GM23338 (cell line): ENCODE results near the gene KRTAP9-6. TPM values are rescaled to one million over a fixed set of nuclear protein-coding genes. Genes with fewer than 3 reads are reported as not detected.

Experiments
- ATAC-seq: fragments of 200-7000 bp; cut with Tn5 transposase; 3 replicates; pipeline ENCODE4 v1.9.1; 2020
- DNase-seq: peaks from one replicate; pipeline ENCODE4 v3.0.0-alpha.2; 2015; ENCODE audit warnings: low spot score
- H2AFZ ChIP-seq: fragments of 200-600 bp; sonication (generic); 2 replicates; pipeline ENCODE4 v1.8.0; 2016; ENCODE audit warnings: antibody characterized with exemption, mild to moderate bottlenecking, moderate library complexity
- H3F3A ChIP-seq: fragments of 200-600 bp; sonication (generic); replicated peaks from 2 replicates; pipeline ENCODE4 v1.8.0; 2017; ENCODE audit warnings: antibody characterized with exemption, mixed run types, low read depth
- H3K27ac ChIP-seq: fragments of 200-600 bp; sonication (generic); 2 replicates; pipeline ENCODE4 v1.6.1; 2016; ENCODE audit warnings: low read depth
- H3K27me3 ChIP-seq: fragments of 200-600 bp; sonication (generic); 2 replicates; pipeline ENCODE4 v1.8.0; 2016; ENCODE audit warnings: mild to moderate bottlenecking, mixed run types, moderate library complexity; ENCODE audit not compliant: insufficient read depth
- H3K36me3 ChIP-seq: fragments of 200-600 bp; sonication (generic); 2 replicates; pipeline ENCODE4 v1.8.0; 2016; ENCODE audit warnings: mild to moderate bottlenecking; ENCODE audit not compliant: insufficient read depth
- H3K4me1 ChIP-seq: fragments of 200-600 bp; sonication (generic); 2 replicates; pipeline ENCODE4 v1.8.0; 2016; ENCODE audit warnings: mild to moderate bottlenecking, moderate library complexity; ENCODE audit not compliant: insufficient read depth
- H3K4me2 ChIP-seq: fragments of 200-600 bp; sonication (generic); 2 replicates; pipeline ENCODE4 v1.7.1; 2017; ENCODE audit warnings: mixed run types
- H3K4me3 ChIP-seq: fragments of 200-600 bp; sonication (generic); 2 replicates; pipeline ENCODE4 v1.6.1; 2016; ENCODE audit warnings: mixed run types
- H3K79me2 ChIP-seq: fragments of 200-600 bp; sonication (generic); replicated peaks from 2 replicates; pipeline ENCODE4 v1.8.0; 2017; ENCODE audit warnings: mild to moderate bottlenecking; ENCODE audit not compliant: insufficient read depth
- H3K9me2 ChIP-seq: fragments of 200-600 bp; sonication (generic); 2 replicates; pipeline ENCODE4 v1.8.0; 2017; ENCODE audit not compliant: insufficient read depth
- H4K20me1 ChIP-seq: fragments of 200-600 bp; sonication (generic); replicated peaks from 2 replicates; pipeline ENCODE4 v1.8.0; 2017; ENCODE audit warnings: mild to moderate bottlenecking; ENCODE audit not compliant: insufficient read depth
- H3K27ac Mint-ChIP-seq: 2 replicates; pipeline ENCODE4 v1.8.0; 2020; ENCODE audit warnings: inconsistent platforms, mild to moderate bottlenecking, moderate library complexity, mixed read lengths
- H3K27me3 Mint-ChIP-seq: 3 replicates; pipeline ENCODE4 v1.8.0; 2022; ENCODE audit warnings: low read depth, mild to moderate bottlenecking, moderate library complexity, mixed read lengths, inconsistent platforms; ENCODE audit not compliant: insufficient read depth, poor library complexity
- H3K36me3 Mint-ChIP-seq: 3 replicates; pipeline ENCODE4 v1.8.0; 2021; ENCODE audit warnings: low read depth, mild to moderate bottlenecking, inconsistent platforms, moderate library complexity, mixed read lengths
- H3K4me1 Mint-ChIP-seq: 3 replicates; pipeline ENCODE4 v1.8.0; 2020; ENCODE audit warnings: mild to moderate bottlenecking, inconsistent platforms, mixed read lengths
- H3K4me3 Mint-ChIP-seq: 3 replicates; pipeline ENCODE4 v1.8.0; 2021; ENCODE audit warnings: moderate library complexity, mild to moderate bottlenecking, inconsistent platforms, mixed read lengths
- H3K9me3 Mint-ChIP-seq: 3 replicates; pipeline ENCODE4 v1.8.0; 2020; ENCODE audit warnings: moderate library complexity, mild to moderate bottlenecking, inconsistent platforms, mixed read lengths
- CREB1 ChIP-seq: fragments of 250-450 bp; sonication (Bioruptor Pico); IDR thresholded peaks from 2 replicates; pipeline ENCODE4 v1.5.0; 2020; ENCODE audit warnings: low read depth, mild to moderate bottlenecking, moderate library complexity
- EZH2phosphoT487 ChIP-seq: fragments of 200-600 bp; sonication (generic); IDR thresholded peaks from one replicate; pipeline ENCODE4 v1.8.1; 2018; ENCODE audit warnings: antibody characterized with exemption; ENCODE audit not compliant: unreplicated experiment
- JUNB ChIP-seq: IDR thresholded peaks from one replicate; pipeline ENCODE4 v1.6.1; 2016; ENCODE audit warnings: antibody characterized with exemption; ENCODE audit not compliant: unreplicated experiment
- NANOG ChIP-seq: IDR thresholded peaks from 2 replicates; pipeline ENCODE4 v1.6.1; 2016; ENCODE audit warnings: antibody characterized with exemption, borderline replicate concordance
- POLR2AphosphoS5 ChIP-seq: IDR thresholded peaks from 2 replicates; pipeline ENCODE4 v1.6.1; 2016; ENCODE audit warnings: antibody characterized with exemption, low read depth
- ZNF114 ChIP-seq: fragments of 250-450 bp; sonication (Bioruptor Pico); IDR thresholded peaks from 2 replicates; pipeline ENCODE4 v1.5.0; 2020; ENCODE audit warnings: mild to moderate bottlenecking, moderate library complexity
- long read RNA-seq: library from polyadenylated mRNA; unstranded; transcript quantifications from one replicate; pipeline ENCODE4 v2.0.0, GENCODE V29; 2020; ENCODE audit not compliant: unreplicated experiment
- polyA plus RNA-seq: library from polyadenylated mRNA; unstranded; fragments of >200 nt; fragmentation: Nextera tagmentation; extraction: Ambion mirVana; gene quantifications from 2 replicates; pipeline ENCODE4 v1.2.1, GENCODE V29; 2016
- total RNA-seq: library from RNA; depleted of rRNA; stranded (reverse); fragments of >200 nt; shearing (Covaris generic); gene quantifications from 2 replicates; pipeline ENCODE4 v1.2.3, GENCODE V29; 2014; rRNA removed
- TF ChIP-seq, protein P1 (sequence below), 2 experiments: fragments of 200-600 bp in 1 of 2; sonication (generic) in 1 of 2; conservative IDR thresholded peaks; 2 replicates each; pipeline versions ENCODE4 v1.5.1 to v1.6.1; 2016 to 2017; ENCODE audit warnings: antibody characterized with exemption in 2 of 2, low read depth in 2 of 2, mild to moderate bottlenecking in 2 of 2, moderate library complexity in 1 of 2
- TF ChIP-seq, protein P2 (sequence below): fragments of 250-450 bp; sonication (Bioruptor Pico); IDR thresholded peaks from 2 replicates; pipeline ENCODE4 v1.5.0; 2020; ENCODE audit warnings: mild to moderate bottlenecking, moderate library complexity

KRTAP9-6 gene, protein sequence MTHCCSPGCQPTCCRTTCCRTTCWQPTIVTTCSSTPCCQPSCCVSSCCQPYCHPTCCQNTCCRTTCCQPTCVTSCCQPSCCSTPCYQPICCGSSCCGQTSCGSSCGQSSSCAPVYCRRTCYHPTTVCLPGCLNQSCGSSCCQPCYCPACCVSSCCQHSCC
- total RNA-seq (not detected in 2 replicates), polyA plus RNA-seq (not detected in 2 replicates)
- long read RNA-seq = 0 reads

DNA sequence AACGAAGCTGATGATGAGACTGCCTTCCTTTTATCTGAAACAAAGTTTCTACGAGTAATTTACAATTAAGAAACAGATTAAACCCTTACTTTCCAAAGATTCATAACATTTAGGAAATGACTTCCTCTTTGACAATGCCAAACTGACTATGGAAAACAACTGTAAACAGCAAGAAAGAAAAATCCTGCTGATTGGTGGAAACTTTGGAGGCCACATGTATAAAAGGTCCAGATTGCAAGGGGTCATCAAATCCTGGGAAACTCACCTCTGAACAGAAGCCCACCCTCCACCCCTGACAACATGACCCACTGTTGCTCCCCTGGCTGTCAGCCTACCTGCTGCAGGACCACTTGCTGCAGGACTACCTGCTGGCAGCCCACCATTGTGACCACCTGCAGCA, at the start of gene KRTAP9-6:
TSS of gene KRTAP9-6 (plus strand) at position 301 of the 400 bp plus-strand sequence. CDS start at position 301, 0 bp downstream.
- no peaks in the 10 kb centered on the region; the same call in 1 of the 2 replicates for H3K9me2 ChIP-seq
- H3K9me3 Mint-ChIP-seq = no peaks in the 10 kb centered on the region; the same call in 2 of the 3 replicates
- H3K4me1 Mint-ChIP-seq = no peaks in the 10 kb centered on the region
- no peak within 1 kb of the TSS for H3K4me2 ChIP-seq
- H3K4me1 ChIP-seq = no peaks in the 10 kb centered on the region
- H3K27me3 ChIP-seq = no peaks in the 10 kb centered on the region
- no peak within 1 kb of the TSS for H3K4me3 Mint-ChIP-seq
- H3K79me2 ChIP-seq = no peaks in the 10 kb centered on the region
- no peak for TF ChIP-seq EZH2phosphoT487
- TF ChIP-seq, protein P1, sequence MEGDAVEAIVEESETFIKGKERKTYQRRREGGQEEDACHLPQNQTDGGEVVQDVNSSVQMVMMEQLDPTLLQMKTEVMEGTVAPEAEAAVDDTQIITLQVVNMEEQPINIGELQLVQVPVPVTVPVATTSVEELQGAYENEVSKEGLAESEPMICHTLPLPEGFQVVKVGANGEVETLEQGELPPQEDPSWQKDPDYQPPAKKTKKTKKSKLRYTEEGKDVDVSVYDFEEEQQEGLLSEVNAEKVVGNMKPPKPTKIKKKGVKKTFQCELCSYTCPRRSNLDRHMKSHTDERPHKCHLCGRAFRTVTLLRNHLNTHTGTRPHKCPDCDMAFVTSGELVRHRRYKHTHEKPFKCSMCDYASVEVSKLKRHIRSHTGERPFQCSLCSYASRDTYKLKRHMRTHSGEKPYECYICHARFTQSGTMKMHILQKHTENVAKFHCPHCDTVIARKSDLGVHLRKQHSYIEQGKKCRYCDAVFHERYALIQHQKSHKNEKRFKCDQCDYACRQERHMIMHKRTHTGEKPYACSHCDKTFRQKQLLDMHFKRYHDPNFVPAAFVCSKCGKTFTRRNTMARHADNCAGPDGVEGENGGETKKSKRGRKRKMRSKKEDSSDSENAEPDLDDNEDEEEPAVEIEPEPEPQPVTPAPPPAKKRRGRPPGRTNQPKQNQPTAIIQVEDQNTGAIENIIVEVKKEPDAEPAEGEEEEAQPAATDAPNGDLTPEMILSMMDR (conservative IDR thresholded peaks at IDR 0.05; ENCODE audit: low read depth in 2 of 2) = no peak
- ATAC-seq (no peak), DNase-seq (no peak)
- H3K27me3 Mint-ChIP-seq = peaks cover 4% of the 10 kb centered on the region
- H4K20me1 ChIP-seq = no peaks in the 10 kb centered on the region
- no peak within 1 kb of the TSS for H3K27ac Mint-ChIP-seq
- no peak within 1 kb of the TSS for H3K27ac ChIP-seq
- H2AFZ ChIP-seq = no peak within 1 kb of the TSS
- H3F3A ChIP-seq = no peaks in the 10 kb centered on the region
- H3K36me3 ChIP-seq = no peaks in the 10 kb centered on the region
- H3K36me3 Mint-ChIP-seq = no peaks in the 10 kb centered on the region
- no peak within 1 kb of the TSS for H3K4me3 ChIP-seq

DNA sequence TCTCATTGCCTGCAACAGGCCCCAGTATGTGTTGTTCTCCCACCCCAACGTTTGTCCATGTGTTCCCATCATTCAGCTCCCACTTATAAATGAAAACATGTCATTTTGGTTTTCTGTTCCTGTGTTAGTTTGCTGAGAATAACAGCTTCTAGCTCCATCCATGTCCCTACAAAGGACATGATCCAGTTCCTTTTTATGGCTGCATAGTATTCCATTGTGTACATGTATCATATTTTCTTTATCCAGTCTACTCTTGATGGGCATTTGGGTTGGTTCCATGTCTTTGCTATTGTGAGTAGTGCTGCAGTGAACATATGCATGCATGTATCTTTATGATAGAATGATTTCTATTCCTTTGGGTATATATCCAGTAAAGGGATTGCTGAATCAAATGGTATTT, 49.5 kb upstream of the KRTAP9-6 start:
- no peaks in the 10 kb centered on the region for H3K36me3 ChIP-seq
- Mint-ChIP-seq H3K27me3 (peaks cover 5% of the 10 kb centered on the region), H3K9me3 (0 out of 3 replicates have a peak, but pooled peaks cover 2% of the 10 kb centered on the region), H3K4me1 (no peaks in the 10 kb centered on the region), H3K36me3 (no peaks in the 10 kb centered on the region), H3K27ac (no peak overlapping the region), H3K4me3 (no peak overlapping the region)
- TF ChIP-seq EZH2phosphoT487 (no peak), POLR2AphosphoS5 (no peak), NANOG (no peak), ZNF114 (CRISPR knock-in tag) (no peak)
- no peak overlapping the region for H3K27ac ChIP-seq
- no peaks in the 10 kb centered on the region for H3K27me3 ChIP-seq
- no peaks in the 10 kb centered on the region for H3K79me2 ChIP-seq
- H3K4me2 ChIP-seq = no peak overlapping the region
- H4K20me1 ChIP-seq = no peaks in the 10 kb centered on the region
- no peaks in the 10 kb centered on the region for H3K4me1 ChIP-seq
- DNase-seq = no peak
- H3F3A ChIP-seq = no peaks in the 10 kb centered on the region
- no peak overlapping the region for H3K4me3 ChIP-seq
- no peak for ATAC-seq
- 0 out of 2 replicates have a peak, but pooled peaks cover 6% of the 10 kb centered on the region for H3K9me2 ChIP-seq
- no peak overlapping the region for H2AFZ ChIP-seq

DNA sequence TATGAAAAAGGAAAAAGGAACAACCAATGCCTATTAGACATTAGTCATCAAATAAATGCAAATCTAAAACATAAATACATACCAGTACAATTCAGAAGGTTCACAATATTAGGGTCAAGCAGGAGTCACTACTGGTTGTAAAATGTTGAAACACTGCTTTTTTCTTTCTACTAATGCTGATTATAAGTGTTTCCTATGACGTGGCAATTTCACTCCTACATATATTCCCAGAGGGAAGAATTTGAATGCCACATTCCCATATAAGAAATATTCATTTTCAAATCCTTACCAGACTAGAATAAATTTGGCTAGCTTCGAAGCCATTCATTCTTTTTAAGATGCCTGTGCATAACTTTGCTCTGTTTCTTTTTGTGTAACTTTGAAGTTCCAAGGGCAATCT, 41.4 kb upstream of the KRTAP9-6 start:
- Mint-ChIP-seq H3K27me3 (no peaks in the 10 kb centered on the region), H3K4me1 (no peaks in the 10 kb centered on the region), H3K9me3 (no peaks in the 10 kb centered on the region), H3K4me3 (no peak overlapping the region), H3K27ac (no peak overlapping the region), H3K36me3 (no peaks in the 10 kb centered on the region)
- no peak overlapping the region for H3K4me3 ChIP-seq
- no peaks in the 10 kb centered on the region for H3K27me3 ChIP-seq
- DNase-seq = no peak
- H3K79me2 ChIP-seq = no peaks in the 10 kb centered on the region
- no peak overlapping the region for H2AFZ ChIP-seq
- H3K9me2 ChIP-seq = no peaks in the 10 kb centered on the region
- H3K4me2 ChIP-seq = no peak overlapping the region
- no peaks in the 10 kb centered on the region for H4K20me1 ChIP-seq
- H3K27ac ChIP-seq = no peak overlapping the region
- ATAC-seq = no peak
- no peaks in the 10 kb centered on the region for H3F3A ChIP-seq
- H3K36me3 ChIP-seq = no peaks in the 10 kb centered on the region
- H3K4me1 ChIP-seq = no peaks in the 10 kb centered on the region
- TF ChIP-seq, protein P2, sequence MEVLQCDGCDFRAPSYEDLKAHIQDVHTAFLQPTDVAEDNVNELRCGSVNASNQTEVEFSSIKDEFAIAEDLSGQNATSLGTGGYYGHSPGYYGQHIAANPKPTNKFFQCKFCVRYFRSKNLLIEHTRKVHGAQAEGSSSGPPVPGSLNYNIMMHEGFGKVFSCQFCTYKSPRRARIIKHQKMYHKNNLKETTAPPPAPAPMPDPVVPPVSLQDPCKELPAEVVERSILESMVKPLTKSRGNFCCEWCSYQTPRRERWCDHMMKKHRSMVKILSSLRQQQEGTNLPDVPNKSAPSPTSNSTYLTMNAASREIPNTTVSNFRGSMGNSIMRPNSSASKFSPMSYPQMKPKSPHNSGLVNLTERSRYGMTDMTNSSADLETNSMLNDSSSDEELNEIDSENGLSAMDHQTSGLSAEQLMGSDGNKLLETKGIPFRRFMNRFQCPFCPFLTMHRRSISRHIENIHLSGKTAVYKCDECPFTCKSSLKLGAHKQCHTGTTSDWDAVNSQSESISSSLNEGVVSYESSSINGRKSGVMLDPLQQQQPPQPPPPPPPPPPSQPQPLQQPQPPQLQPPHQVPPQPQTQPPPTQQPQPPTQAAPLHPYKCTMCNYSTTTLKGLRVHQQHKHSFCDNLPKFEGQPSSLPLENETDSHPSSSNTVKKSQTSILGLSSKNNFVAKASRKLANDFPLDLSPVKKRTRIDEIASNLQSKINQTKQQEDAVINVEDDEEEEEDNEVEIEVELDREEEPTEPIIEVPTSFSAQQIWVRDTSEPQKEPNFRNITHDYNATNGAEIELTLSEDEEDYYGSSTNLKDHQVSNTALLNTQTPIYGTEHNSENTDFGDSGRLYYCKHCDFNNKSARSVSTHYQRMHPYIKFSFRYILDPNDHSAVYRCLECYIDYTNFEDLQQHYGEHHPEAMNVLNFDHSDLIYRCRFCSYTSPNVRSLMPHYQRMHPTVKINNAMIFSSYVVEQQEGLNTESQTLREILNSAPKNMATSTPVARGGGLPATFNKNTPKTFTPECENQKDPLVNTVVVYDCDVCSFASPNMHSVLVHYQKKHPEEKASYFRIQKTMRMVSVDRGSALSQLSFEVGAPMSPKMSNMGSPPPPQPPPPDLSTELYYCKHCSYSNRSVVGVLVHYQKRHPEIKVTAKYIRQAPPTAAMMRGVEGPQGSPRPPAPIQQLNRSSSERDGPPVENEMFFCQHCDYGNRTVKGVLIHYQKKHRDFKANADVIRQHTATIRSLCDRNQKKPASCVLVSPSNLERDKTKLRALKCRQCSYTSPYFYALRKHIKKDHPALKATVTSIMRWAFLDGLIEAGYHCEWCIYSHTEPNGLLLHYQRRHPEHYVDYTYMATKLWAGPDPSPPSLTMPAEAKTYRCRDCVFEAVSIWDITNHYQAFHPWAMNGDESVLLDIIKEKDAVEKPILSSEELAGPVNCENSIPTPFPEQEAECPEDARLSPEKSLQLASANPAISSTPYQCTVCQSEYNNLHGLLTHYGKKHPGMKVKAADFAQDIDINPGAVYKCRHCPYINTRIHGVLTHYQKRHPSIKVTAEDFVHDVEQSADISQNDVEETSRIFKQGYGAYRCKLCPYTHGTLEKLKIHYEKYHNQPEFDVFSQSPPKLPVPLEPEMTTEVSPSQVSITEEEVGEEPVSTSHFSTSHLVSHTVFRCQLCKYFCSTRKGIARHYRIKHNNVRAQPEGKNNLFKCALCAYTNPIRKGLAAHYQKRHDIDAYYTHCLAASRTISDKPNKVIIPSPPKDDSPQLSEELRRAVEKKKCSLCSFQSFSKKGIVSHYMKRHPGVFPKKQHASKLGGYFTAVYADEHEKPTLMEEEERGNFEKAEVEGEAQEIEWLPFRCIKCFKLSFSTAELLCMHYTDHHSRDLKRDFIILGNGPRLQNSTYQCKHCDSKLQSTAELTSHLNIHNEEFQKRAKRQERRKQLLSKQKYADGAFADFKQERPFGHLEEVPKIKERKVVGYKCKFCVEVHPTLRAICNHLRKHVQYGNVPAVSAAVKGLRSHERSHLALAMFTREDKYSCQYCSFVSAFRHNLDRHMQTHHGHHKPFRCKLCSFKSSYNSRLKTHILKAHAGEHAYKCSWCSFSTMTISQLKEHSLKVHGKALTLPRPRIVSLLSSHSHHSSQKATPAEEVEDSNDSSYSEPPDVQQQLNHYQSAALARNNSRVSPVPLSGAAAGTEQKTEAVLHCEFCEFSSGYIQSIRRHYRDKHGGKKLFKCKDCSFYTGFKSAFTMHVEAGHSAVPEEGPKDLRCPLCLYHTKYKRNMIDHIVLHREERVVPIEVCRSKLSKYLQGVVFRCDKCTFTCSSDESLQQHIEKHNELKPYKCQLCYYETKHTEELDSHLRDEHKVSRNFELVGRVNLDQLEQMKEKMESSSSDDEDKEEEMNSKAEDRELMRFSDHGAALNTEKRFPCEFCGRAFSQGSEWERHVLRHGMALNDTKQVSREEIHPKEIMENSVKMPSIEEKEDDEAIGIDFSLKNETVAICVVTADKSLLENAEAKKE = no peak
- TF ChIP-seq ZNF114 (CRISPR knock-in tag) (no peak), JUNB (no peak), POLR2AphosphoS5 (no peak), CREB1 (CRISPR knock-in tag) (no peak)
